HFFc6 (cell line): ENCODE measurements around the gene NCAPG. TPM values are rescaled to one million over a fixed set of nuclear protein-coding genes. Genes with fewer than 3 reads are reported as not detected.

Experiments
- DNase-seq: peaks from one replicate; pipeline ENCODE4 v3.0.0-alpha.2; 2018
- H3K27ac Mint-ChIP-seq: 2 replicates; pipeline ENCODE4 v1.8.0; 2020; ENCODE audit warnings: mild to moderate bottlenecking, mixed read lengths
- H3K27me3 Mint-ChIP-seq: 2 replicates; pipeline ENCODE4 v1.8.0; 2021; ENCODE audit warnings: mild to moderate bottlenecking, moderate library complexity, mixed read lengths; ENCODE audit not compliant: insufficient read depth
- H3K36me3 Mint-ChIP-seq: 2 replicates; pipeline ENCODE4 v1.8.0; 2021; ENCODE audit warnings: low read depth, mixed read lengths
- H3K4me1 Mint-ChIP-seq: 2 replicates; pipeline ENCODE4 v1.8.0; 2020; ENCODE audit warnings: low read depth, mixed read lengths
- H3K4me3 Mint-ChIP-seq: 2 replicates; pipeline ENCODE4 v1.8.0; 2020; ENCODE audit warnings: mild to moderate bottlenecking, moderate library complexity, mixed read lengths
- H3K9me3 Mint-ChIP-seq: 2 replicates; pipeline ENCODE4 v1.8.0; 2020; ENCODE audit warnings: mild to moderate bottlenecking, mixed read lengths
- total RNA-seq, 6 experiments: library from RNA; stranded (reverse); fragmentation: NEBNext Ultra II Directional; extraction: Animal tissue kit (Norgen Biotek cat#: 25700); gene quantifications; 2 replicates in 1 of 6; 3 replicates in 5 of 6; pipeline ENCODE4 v1.2.3, GENCODE V29; 2021
- TF ChIP-seq, protein P1 (sequence below): fragments of 200-600 bp; sonication (generic); IDR thresholded peaks from 2 replicates; pipeline ENCODE4 v1.5.0; 2021; ENCODE audit warnings: antibody characterized with exemption, mild to moderate bottlenecking

NCAPG gene
- total RNA-seq, 6 experiments from 2014 or later, result 16.2 to 39.2 (median 32.7) TPM

DNA sequence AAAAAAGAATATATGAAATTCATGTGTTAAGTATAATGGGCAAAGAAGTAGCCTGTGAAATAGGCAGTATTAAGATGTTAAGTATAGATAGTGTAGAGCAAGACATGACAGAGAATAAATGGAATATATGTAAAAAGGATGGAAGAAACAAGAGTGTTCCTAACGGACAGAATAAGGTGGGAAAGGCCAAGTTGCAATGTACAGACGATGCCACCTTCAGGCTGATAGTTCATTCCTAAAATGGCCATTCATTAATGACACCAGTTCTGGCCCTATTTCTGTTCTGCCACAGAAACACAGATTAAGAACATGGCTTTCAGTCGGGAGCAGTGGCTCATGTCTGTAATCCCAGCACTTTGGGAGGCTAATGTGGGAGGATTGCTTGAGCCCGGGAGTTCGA, 24.9 kb upstream of the NCAPG start:
- Mint-ChIP-seq H3K36me3 (peaks cover 6% of the 10 kb centered on the region; the same call in 1 of the 2 replicates), H3K9me3 (no peaks in the 10 kb centered on the region)

GRCh38 chr4:17786567-17786966, 24.2 kb upstream of the NCAPG start:
- TF ChIP-seq, protein P1, sequence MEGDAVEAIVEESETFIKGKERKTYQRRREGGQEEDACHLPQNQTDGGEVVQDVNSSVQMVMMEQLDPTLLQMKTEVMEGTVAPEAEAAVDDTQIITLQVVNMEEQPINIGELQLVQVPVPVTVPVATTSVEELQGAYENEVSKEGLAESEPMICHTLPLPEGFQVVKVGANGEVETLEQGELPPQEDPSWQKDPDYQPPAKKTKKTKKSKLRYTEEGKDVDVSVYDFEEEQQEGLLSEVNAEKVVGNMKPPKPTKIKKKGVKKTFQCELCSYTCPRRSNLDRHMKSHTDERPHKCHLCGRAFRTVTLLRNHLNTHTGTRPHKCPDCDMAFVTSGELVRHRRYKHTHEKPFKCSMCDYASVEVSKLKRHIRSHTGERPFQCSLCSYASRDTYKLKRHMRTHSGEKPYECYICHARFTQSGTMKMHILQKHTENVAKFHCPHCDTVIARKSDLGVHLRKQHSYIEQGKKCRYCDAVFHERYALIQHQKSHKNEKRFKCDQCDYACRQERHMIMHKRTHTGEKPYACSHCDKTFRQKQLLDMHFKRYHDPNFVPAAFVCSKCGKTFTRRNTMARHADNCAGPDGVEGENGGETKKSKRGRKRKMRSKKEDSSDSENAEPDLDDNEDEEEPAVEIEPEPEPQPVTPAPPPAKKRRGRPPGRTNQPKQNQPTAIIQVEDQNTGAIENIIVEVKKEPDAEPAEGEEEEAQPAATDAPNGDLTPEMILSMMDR, result no peak
- no peak for DNase-seq
- Mint-ChIP-seq H3K4me1 (peaks cover 42% of the 10 kb centered on the region), H3K4me3 (no peak overlapping the region), H3K9me3 (no peaks in the 10 kb centered on the region), H3K36me3 (peaks cover 9% of the 10 kb centered on the region), H3K27ac (no peak overlapping the region), H3K27me3 (peaks cover 9% of the 10 kb centered on the region)

More for the DNA sequence above, 24.9 kb upstream of the NCAPG start:
- Mint-ChIP-seq H3K4me3 (no peak overlapping the region), H3K27me3 (peaks cover 12% of the 10 kb centered on the region), H3K27ac (no peak overlapping the region), H3K4me1 (peaks cover 44% of the 10 kb centered on the region)
- no peak for DNase-seq
- TF ChIP-seq, protein P1, result no peak

GRCh38 chr4:17787315-17787714, 23.5 kb upstream of the NCAPG start:
- Mint-ChIP-seq H3K36me3 (peaks cover 4% of the 10 kb centered on the region), H3K27me3 (peaks cover 2% of the 10 kb centered on the region; the same call in 1 of the 2 replicates), H3K9me3 (no peaks in the 10 kb centered on the region), H3K4me3 (no peak overlapping the region), H3K4me1 (peaks cover 35% of the 10 kb centered on the region), H3K27ac (no peak overlapping the region)
- peak; percentile 63 for DNase-seq
- TF ChIP-seq, protein P1, result no peak

GRCh38 chr4:17788956-17789355, 21.8 kb upstream of the NCAPG start:
- TF ChIP-seq, protein P1, result no peak
- Mint-ChIP-seq H3K36me3 (peaks cover 3% of the 10 kb centered on the region; the same call in 1 of the 2 replicates), H3K27ac (no peak overlapping the region), H3K4me3 (no peak overlapping the region), H3K4me1 (peaks cover 34% of the 10 kb centered on the region), H3K9me3 (no peaks in the 10 kb centered on the region), H3K27me3 (no peaks in the 10 kb centered on the region; the same call in 1 of the 2 replicates)
- DNase-seq, result no peak

GRCh38 chr4:17794730-17795129, 16.0 kb upstream of the NCAPG start:
- TF ChIP-seq, protein P1, result no peak

More at GRCh38 chr4:17794730-17795129, 16.0 kb upstream of the NCAPG start:
- H3K4me1 Mint-ChIP-seq, result peaks cover under 1% of the 10 kb centered on the region; the same call in 1 of the 2 replicates
- H3K4me3 Mint-ChIP-seq, result no peak overlapping the region
- no peaks in the 10 kb centered on the region for H3K9me3 Mint-ChIP-seq
- no peak overlapping the region for H3K27ac Mint-ChIP-seq
- H3K27me3 Mint-ChIP-seq, result no peaks in the 10 kb centered on the region; the same call in 1 of the 2 replicates
- H3K36me3 Mint-ChIP-seq, result peaks cover 8% of the 10 kb centered on the region; the same call in 1 of the 2 replicates
- DNase-seq, result no peak
